ENCODE data around the gene FSD1L. TPM values are rescaled to one million over a fixed set of nuclear protein-coding genes. Genes with fewer than 3 reads are reported as not detected.
"Not testable (repeated sequence)": the region's sequence is repeated elsewhere in the genome, so short reads cannot be mapped to it uniquely, and the experiment has no call there.

Gene FSD1L
- polyA plus RNA-seq, 3 donors, result 0.96 to 3.2 (median 1.5) TPM

- H3K9ac ChIP-seq (ENCODE audit: insufficient read depth, low read length, poor library complexity, severe bottlenecking); H4K20me1 ChIP-seq (ENCODE audit: insufficient read depth, low read length); H3K4me1 ChIP-seq (ENCODE audit: control insufficient read depth in 1 of 2, insufficient read depth in 2 of 2, low read length in 2 of 2); intact Hi-C loops (cut with micrococcal nuclease); H3K9me3 ChIP-seq (replicated peaks in 1 of 2; ENCODE audit: control insufficient read depth in 1 of 2, insufficient read depth in 1 of 2, low read length in 2 of 2); H3K27ac ChIP-seq (ENCODE audit: low read depth in 1 of 2, low read length in 2 of 2); H2AFZ ChIP-seq (ENCODE audit: insufficient read depth, low read depth, low read length, poor library complexity, severe bottlenecking); DNase-seq; H3K27me3 ChIP-seq (ENCODE audit: control insufficient read depth in 2 of 2, insufficient read depth in 2 of 2, low read length in 2 of 2); H3K27me3 Mint-ChIP-seq (ENCODE audit: low read depth in 3 of 3); H3K4me2 ChIP-seq (replicated peaks; ENCODE audit: extremely low read depth, low read length, poor library complexity, severe bottlenecking); H3K4me3 Mint-ChIP-seq; H3K27ac Mint-ChIP-seq; H3K36me3 ChIP-seq (replicated peaks in 1 of 2; ENCODE audit: control insufficient read depth in 1 of 2, insufficient read depth in 2 of 2, low read length in 2 of 2); H3K79me2 ChIP-seq (ENCODE audit: insufficient read depth, low read length); H3K4me3 ChIP-seq (replicated peaks in 1 of 3; ENCODE audit: low read depth in 2 of 3, low read length in 3 of 3); H3K4me1 Mint-ChIP-seq: not testable (repeated sequence)
- WGBS (ENCODE audit: insufficient coverage), result 97% methylated on average over 4 of the region's 16 CpGs
- peaks cover 7 to 18% of the 10 kb centered on the region in 2 donors for H3K36me3 Mint-ChIP-seq
- peaks cover 2 to 10% (median 6%) of the 10 kb centered on the region in 7 donors for H3K9me3 Mint-ChIP-seq
Observed at GRCh38 chr9:105581550-105581949, 133.7 kb downstream of the FSD1L start.

- Histone ChIP-seq H3K36me3 (replicated peaks in 1 of 2; ENCODE audit: control insufficient read depth in 1 of 2, insufficient read depth in 2 of 2, low read length in 2 of 2) (peaks cover 13 to 40% of the 10 kb centered on the region in 2 donors), H3K27ac (ENCODE audit: low read depth in 1 of 2, low read length in 2 of 2) (no peak overlapping the region), H3K27me3 (ENCODE audit: control insufficient read depth in 2 of 2, insufficient read depth in 2 of 2, low read length in 2 of 2) (no peaks in the 10 kb centered on the region), H3K9me3 (replicated peaks in 1 of 2; ENCODE audit: control insufficient read depth in 1 of 2, insufficient read depth in 1 of 2, low read length in 2 of 2) (peaks cover 9 to 18% of the 10 kb centered on the region in 2 donors), H3K4me3 (replicated peaks in 1 of 3; ENCODE audit: low read depth in 2 of 3, low read length in 3 of 3) (no peak overlapping the region), H3K4me2 (replicated peaks; ENCODE audit: extremely low read depth, low read length, poor library complexity, severe bottlenecking) (no peak overlapping the region), H3K79me2 (ENCODE audit: insufficient read depth, low read length) (no peaks in the 10 kb centered on the region), H3K9ac (ENCODE audit: insufficient read depth, low read length, poor library complexity, severe bottlenecking) (no peak overlapping the region), H4K20me1 (ENCODE audit: insufficient read depth, low read length) (no peaks in the 10 kb centered on the region), H2AFZ (ENCODE audit: insufficient read depth, low read depth, low read length, poor library complexity, severe bottlenecking) (no peak overlapping the region), H3K4me1 (ENCODE audit: control insufficient read depth in 1 of 2, insufficient read depth in 2 of 2, low read length in 2 of 2) (no peaks in the 10 kb centered on the region)
- H3K27me3 Mint-ChIP-seq (ENCODE audit: low read depth in 3 of 3), result no peaks in the 10 kb centered on the region
- DNase-seq, result no peak
- H3K4me1 Mint-ChIP-seq, result no peaks in the 10 kb centered on the region
- no peak overlapping the region for H3K4me3 Mint-ChIP-seq
- peaks cover 10 to 23% (median 17%) of the 10 kb centered on the region in 7 donors for H3K9me3 Mint-ChIP-seq
- TF ChIP-seq CTCF (IDR thresholded peaks at IDR 0.05), result no peak
- intact Hi-C loops (cut with micrococcal nuclease), result no loop called here
- peaks cover 24 to 39% of the 10 kb centered on the region in 2 donors for H3K36me3 Mint-ChIP-seq
- WGBS (ENCODE audit: insufficient coverage), result no CpG with 5 or more reads among the region's 3 CpGs
- H3K27ac Mint-ChIP-seq, result no peak overlapping the region
Observed at GRCh38 chr9:105593145-105593544, 145.3 kb downstream of the FSD1L start.

Other genes with a start within 250 kb of the FSD1L start
- 10 to 100 TPM in 2 of 3 donors, 1 to 10 TPM in 1; 6.9 to 52.1 (median 46.5) TPM for gene SLC44A1, start 203.4 kb upstream of the FSD1L start, polyA plus RNA-seq
- gene FKTN, start 110.1 kb downstream of the FSD1L start, polyA plus RNA-seq, result 1 to 10 TPM; 1.7 to 3.2 (median 2.7) TPM
- gene TAL2, start 214.4 kb downstream of the FSD1L start, polyA plus RNA-seq, result not detected
- gene TMEM38B, start 246.5 kb downstream of the FSD1L start, polyA plus RNA-seq, result 10 to 100 TPM in 2 of 3 donors, 1 to 10 TPM in 1; 4.5 to 14.8 (median 12.2) TPM